ENCODE results near the gene ZBTB16. TPM values are rescaled to one million over a fixed set of nuclear protein-coding genes. Genes with fewer than 3 reads are reported as not detected.

Gene ZBTB16
- total and polyA plus RNA-seq, 7 donors, result 9.9 to 197 (median 99.5) TPM

DNA sequence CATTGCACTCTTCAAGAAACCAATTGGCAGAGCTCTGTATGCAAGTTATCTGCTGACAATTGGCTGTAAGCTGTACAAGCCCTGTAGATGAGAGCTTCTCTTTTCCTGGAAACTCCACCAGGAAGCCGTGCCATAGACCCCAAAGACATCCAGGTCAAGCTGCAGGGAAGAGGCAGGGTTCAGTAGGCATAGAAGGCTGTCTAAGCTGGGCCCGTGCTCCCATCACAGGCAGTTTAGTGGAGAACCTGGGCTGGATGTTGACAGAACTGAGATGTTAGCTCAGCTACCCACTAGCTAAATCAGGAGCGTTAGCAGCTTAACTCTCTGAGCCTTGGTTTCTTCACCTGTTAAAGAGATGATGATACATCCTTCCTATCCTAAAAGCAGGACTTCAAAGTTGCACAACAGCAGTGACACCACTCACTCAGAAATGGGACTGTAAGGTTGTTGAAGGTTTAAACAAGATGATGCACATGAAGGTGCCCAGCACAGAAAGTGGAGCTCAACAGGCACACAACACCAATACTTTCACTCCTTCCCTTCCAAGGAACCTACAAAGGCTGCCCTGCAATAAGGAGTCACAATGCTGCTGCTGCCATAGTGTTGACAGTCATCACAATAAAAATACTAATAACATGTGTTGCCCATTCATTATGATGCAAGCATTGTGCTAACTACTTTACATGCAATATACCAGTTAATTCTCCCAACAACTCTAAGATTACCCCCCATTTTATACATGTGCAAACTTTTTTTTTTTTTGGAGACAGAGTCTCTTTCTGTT, 115.4 kb downstream of the ZBTB16 start:
- intact Hi-C loops (cut with DNase I), result no loop called here
- DNase-seq, result no peak
- Histone ChIP-seq H3K27ac (peak overlapping the region; percentile 94 to 99 (median 97)), H3K4me1 (peaks cover 0 to 96% (median 95%) of the 10 kb centered on the region in 4 donors), H3K4me3 (no peak overlapping the region), H3K36me3 (no peaks in the 10 kb centered on the region), H3K9me3 (no peaks in the 10 kb centered on the region), H3K27me3 (no peaks in the 10 kb centered on the region)
- TF ChIP-seq POLR2AphosphoS5 (IDR thresholded peaks at IDR 0.05) (no peak), EP300 (IDR thresholded peaks at IDR 0.05) (no peak), POLR2A (IDR thresholded peaks at IDR 0.05) (no peak)
- TF ChIP-seq, protein P1, sequence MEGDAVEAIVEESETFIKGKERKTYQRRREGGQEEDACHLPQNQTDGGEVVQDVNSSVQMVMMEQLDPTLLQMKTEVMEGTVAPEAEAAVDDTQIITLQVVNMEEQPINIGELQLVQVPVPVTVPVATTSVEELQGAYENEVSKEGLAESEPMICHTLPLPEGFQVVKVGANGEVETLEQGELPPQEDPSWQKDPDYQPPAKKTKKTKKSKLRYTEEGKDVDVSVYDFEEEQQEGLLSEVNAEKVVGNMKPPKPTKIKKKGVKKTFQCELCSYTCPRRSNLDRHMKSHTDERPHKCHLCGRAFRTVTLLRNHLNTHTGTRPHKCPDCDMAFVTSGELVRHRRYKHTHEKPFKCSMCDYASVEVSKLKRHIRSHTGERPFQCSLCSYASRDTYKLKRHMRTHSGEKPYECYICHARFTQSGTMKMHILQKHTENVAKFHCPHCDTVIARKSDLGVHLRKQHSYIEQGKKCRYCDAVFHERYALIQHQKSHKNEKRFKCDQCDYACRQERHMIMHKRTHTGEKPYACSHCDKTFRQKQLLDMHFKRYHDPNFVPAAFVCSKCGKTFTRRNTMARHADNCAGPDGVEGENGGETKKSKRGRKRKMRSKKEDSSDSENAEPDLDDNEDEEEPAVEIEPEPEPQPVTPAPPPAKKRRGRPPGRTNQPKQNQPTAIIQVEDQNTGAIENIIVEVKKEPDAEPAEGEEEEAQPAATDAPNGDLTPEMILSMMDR (IDR thresholded peaks at IDR 0.05), result no peak
- WGBS, 2 donors, result 86 to 90% methylated on average over 3 of the region's 3 CpGs

DNA sequence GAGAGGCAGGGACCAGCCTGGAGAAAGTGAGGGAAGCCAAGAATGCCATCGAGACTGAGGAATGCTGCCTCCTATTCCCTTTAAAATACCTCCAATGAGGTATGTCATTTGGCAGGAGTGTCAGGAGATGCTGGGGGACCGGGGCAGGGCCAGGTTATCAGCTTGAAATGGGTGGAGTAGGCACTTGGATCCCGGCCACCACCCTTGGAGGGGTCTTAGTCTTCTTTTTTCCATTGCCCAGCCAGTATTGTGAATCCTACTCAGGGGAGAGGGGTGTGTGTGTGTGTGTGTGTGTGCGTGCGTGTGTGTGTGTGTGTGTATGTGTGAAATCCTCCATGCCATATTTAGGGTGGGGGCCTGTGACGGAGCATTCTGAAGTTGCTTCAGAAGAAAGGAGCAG, 116.2 kb downstream of the ZBTB16 start:
- H3K4me1 ChIP-seq, result peaks cover 0 to 96% (median 95%) of the 10 kb centered on the region in 4 donors
- intact Hi-C loops (cut with DNase I), result no loop called here
- TF ChIP-seq POLR2AphosphoS5 (IDR thresholded peaks at IDR 0.05) (peak in 1 of 4 donors; percentile 19), POLR2A (IDR thresholded peaks at IDR 0.05) (no peak)
- H3K27me3 ChIP-seq, result no peaks in the 10 kb centered on the region
- 66 to 86% methylated on average over 6 of the region's 6 CpGs for WGBS, 2 donors
- no peak for DNase-seq
- peak overlapping the region; percentile 94 to 99 (median 97) for H3K27ac ChIP-seq
- no peaks in the 10 kb centered on the region for H3K9me3 ChIP-seq
- H3K36me3 ChIP-seq, result no peaks in the 10 kb centered on the region
- no peak overlapping the region for H3K4me3 ChIP-seq

DNA sequence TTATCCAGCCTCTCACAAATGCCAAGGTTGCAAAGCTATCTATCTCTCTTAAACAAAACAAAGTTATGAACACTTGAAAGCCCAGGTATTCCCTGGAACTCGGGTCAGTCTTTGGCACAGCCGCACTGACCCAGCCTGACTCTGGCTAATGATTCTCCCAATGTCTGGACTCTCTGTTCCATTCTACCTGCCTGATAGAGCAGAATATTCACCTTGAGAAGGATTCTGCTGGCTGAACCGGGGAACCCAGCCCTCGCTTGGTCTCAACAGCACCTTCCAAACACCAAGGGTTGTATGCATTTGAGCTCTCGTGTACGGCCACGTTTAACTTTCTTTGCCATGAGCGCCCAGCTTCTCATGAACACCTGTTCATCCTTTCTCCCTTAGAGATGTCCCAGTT, 116.8 kb downstream of the ZBTB16 start:
- H3K9me3 ChIP-seq, result no peaks in the 10 kb centered on the region
- H3K27ac ChIP-seq, result peak overlapping the region; percentile 94 to 99 (median 97)
- intact Hi-C loops (cut with DNase I), result no loop called here
- WGBS, 2 donors, result 67 to 87% methylated on average over 8 of the region's 8 CpGs
- DNase-seq, result no peak
- H3K4me3 ChIP-seq, result no peak overlapping the region
- H3K4me1 ChIP-seq, result peaks cover 0 to 96% (median 95%) of the 10 kb centered on the region in 4 donors
- TF ChIP-seq, protein P1 (IDR thresholded peaks at IDR 0.05), result no peak
- TF ChIP-seq POLR2AphosphoS5 (IDR thresholded peaks at IDR 0.05) (peak in 2 of 4 donors; percentile 7 to 46), EP300 (IDR thresholded peaks at IDR 0.05) (peak in 1 of 4 donors; percentile 34)
- no peaks in the 10 kb centered on the region for H3K27me3 ChIP-seq
- H3K36me3 ChIP-seq, result no peaks in the 10 kb centered on the region

DNA sequence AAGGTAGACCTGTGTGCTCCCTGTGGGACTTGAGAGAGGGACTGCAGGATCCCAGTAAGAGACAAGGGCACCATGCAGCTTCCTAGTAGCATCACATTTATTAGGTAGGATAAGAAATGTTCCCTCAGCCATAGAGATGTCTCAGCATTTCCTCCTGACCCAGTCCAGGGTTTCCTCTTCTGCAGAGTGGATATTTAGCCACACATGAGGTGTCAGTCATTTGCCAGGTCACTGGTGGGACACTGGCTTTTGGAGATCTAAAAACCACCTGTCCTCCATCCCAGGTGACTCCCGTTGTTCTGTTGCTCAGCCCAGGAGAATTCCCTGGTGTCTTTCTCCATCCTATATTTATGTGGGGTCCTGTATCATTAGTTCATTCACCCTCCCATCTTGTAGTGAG, 119.1 kb downstream of the ZBTB16 start:
- peaks cover 0 to 96% (median 95%) of the 10 kb centered on the region in 4 donors for H3K4me1 ChIP-seq
- intact Hi-C loops (cut with DNase I), result loop anchor here (1.0 to 2.0 kb wide), 4 partner anchors 14 to 128 kb away; no protein-coding TSS in a partner anchor

More for the DNA sequence above, 119.1 kb downstream of the ZBTB16 start:
- 70 to 87% methylated on average over 1 of the region's 1 CpG for WGBS, 2 donors
- Histone ChIP-seq H3K27ac (peak overlapping the region; percentile 94 to 99 (median 97)), H3K4me3 (no peak overlapping the region), H3K36me3 (no peaks in the 10 kb centered on the region), H3K9me3 (no peaks in the 10 kb centered on the region), H3K27me3 (no peaks in the 10 kb centered on the region)
- no peak for DNase-seq
- TF ChIP-seq EP300 (IDR thresholded peaks at IDR 0.05) (no peak), POLR2AphosphoS5 (IDR thresholded peaks at IDR 0.05) (no peak), POLR2A (IDR thresholded peaks at IDR 0.05) (no peak)
- TF ChIP-seq, protein P1 (IDR thresholded peaks at IDR 0.05), result no peak

All from sigmoid colon (tissue), 7 donors.